ENCODE measurements around the gene MTHFD2L. TPM values are rescaled to one million over a fixed set of nuclear protein-coding genes. Genes with fewer than 3 reads are reported as not detected.

Gene MTHFD2L
- total RNA-seq, 1 donor from 2014 or later = 5.5 TPM

GRCh38 chr4:74168841-74169240, 10.9 kb downstream of the MTHFD2L start:
- DNase-seq (ENCODE audit: low read depth) = no peak
- no peak for TF ChIP-seq CTCF (conservative IDR thresholded peaks at IDR 0.05; ENCODE audit: low read depth, low read length)
- no peak overlapping the region for H3K4me3 ChIP-seq (ENCODE audit: low read depth, low read length)

DNA sequence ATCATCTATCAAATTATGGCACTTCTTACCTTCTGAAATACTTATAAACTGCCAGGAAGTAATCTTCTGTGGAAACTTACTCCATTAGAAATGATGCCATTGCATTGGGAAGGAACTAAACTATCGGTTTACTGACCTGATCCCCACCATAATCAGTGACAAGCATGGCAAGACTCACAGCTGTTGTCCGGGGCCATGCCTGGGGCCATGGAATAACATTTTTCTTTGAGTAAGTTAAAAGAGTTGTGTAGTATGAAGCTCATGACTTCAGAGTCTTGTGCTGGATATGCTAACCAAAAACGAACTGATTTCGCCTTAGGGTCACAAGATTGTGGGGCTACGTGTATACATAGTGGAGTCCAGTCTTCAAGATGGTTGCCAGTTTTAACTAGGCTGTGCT, 15.4 kb downstream of the MTHFD2L start:
- TF ChIP-seq CTCF (conservative IDR thresholded peaks at IDR 0.05; ENCODE audit: low read depth, low read length) = no peak
- no peak overlapping the region for H3K4me3 ChIP-seq (ENCODE audit: low read depth, low read length)
- DNase-seq (ENCODE audit: low read depth) = no peak

- DNase-seq (ENCODE audit: low read depth) = no peak
- H3K4me3 ChIP-seq (ENCODE audit: low read depth, low read length) = no peak overlapping the region
- TF ChIP-seq CTCF (conservative IDR thresholded peaks at IDR 0.05; ENCODE audit: low read depth, low read length) = no peak
Measured at GRCh38 chr4:74174421-74174820, 16.5 kb downstream of the MTHFD2L start.

DNA sequence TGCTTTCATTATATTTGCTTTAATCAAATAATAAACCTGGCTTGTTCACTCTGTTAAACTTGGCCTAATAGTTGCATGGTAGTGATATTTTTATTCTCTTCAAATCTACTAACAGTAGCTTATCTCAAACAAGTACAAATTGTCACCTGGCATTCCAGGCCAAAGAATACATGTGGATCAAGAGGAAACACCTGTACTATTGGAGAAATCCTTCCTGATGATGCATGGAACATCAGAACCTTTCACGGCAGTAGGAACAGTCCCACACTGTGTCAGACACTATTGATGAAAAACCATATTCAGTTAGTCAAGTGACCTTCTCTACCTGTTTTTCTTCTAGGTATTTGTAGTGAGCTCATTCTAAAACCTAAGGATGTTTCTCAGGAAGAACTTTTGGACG, 17.0 kb downstream of the MTHFD2L start:
- no peak overlapping the region for H3K4me3 ChIP-seq (ENCODE audit: low read depth, low read length)
- no peak for TF ChIP-seq CTCF (conservative IDR thresholded peaks at IDR 0.05; ENCODE audit: low read depth, low read length)
- no peak for DNase-seq (ENCODE audit: low read depth)

DNA sequence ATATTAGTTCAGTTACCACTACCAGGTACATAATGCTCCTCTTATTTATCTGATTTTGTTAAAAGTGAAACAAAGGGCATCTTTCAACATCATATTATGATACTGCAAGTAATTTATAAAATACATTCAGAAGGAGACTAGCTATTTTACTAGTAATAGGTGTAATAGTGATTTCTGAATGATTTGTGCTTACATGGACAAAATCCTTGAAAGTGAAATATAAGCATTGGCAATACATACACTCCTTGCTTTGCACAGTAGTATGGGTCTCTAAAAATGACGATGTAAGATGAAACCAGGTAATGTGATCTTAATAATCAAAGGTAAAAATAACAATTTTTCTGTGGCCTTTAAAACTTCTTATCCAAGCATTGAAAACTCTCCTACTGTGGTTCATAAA, 17.5 kb downstream of the MTHFD2L start:
- TF ChIP-seq CTCF (conservative IDR thresholded peaks at IDR 0.05; ENCODE audit: low read depth, low read length) = no peak
- DNase-seq (ENCODE audit: low read depth) = no peak
- H3K4me3 ChIP-seq (ENCODE audit: low read depth, low read length) = no peak overlapping the region

DNA sequence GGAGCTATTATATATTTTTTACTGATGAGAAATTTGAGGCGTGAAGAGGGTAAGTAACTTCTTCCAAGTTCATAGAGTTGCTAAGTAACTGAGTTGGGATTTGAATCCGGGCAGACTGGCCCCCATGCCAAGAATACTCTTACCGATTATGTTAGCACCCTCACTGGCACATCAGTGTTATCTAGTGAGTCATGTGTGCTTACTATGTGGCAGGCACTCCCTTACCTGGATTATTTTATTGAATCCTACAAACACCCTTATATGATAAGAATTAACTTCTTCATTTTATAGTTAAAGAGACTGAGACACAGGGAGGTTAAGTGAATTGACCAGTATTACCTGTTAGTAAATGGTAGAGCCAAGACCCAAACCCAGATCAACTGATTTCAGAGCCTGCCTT, 20.9 kb downstream of the MTHFD2L start:
- DNase-seq (ENCODE audit: low read depth) = no peak
- no peak for TF ChIP-seq CTCF (conservative IDR thresholded peaks at IDR 0.05; ENCODE audit: low read depth, low read length)
- no peak overlapping the region for H3K4me3 ChIP-seq (ENCODE audit: low read depth, low read length)

- TF ChIP-seq CTCF (conservative IDR thresholded peaks at IDR 0.05; ENCODE audit: low read depth, low read length) = no peak
- DNase-seq (ENCODE audit: low read depth) = no peak
- H3K4me3 ChIP-seq (ENCODE audit: low read depth, low read length) = no peak overlapping the region
Measured at GRCh38 chr4:74181219-74181618, 23.3 kb downstream of the MTHFD2L start.

Measured in epithelial cell of proximal tubule (primary cell).